Activated CD8-positive, alpha-beta memory T cell treated with anti-CD3 and anti-CD28 coated beads, Interleukin-2, amount 10 ng/mL, durations not matched to agents 7 days and 5 days (primary cell): ENCODE data around the gene FSTL4. TPM values are rescaled to one million over a fixed set of nuclear protein-coding genes. Genes with fewer than 3 reads are reported as not detected.

ENCODE experiments used
- ATAC-seq: fragments of 150-1000 bp; cut with Tn5 transposase; one replicate; pipeline ENCODE4 v1.10.0; 2021; ENCODE audit warnings: moderate library complexity
- CTCF ChIA-PET: fragments of 350-600 bp; sonication (Branson Sonifier 250); formaldehyde crosslinking; loops from one replicate; lab custom pipeline; 2021; ENCODE audit warnings: antibody characterized with exemption; lab: Charles Lee
- DNase-seq: peaks from one replicate; pipeline ENCODE4 v3.0.0-alpha.2; 2020
- H3K27ac Mint-ChIP-seq: one replicate; pipeline ENCODE4 v1.8.0; 2021; ENCODE audit warnings: mild to moderate bottlenecking, mixed read lengths
- H3K27me3 Mint-ChIP-seq: one replicate; pipeline ENCODE4 v1.8.0; 2021; ENCODE audit warnings: mixed read lengths
- H3K36me3 Mint-ChIP-seq: one replicate; pipeline ENCODE4 v1.8.0; 2021; ENCODE audit warnings: mild to moderate bottlenecking, mixed read lengths
- H3K4me1 Mint-ChIP-seq: one replicate; pipeline ENCODE4 v1.8.0; 2021; ENCODE audit warnings: mixed read lengths
- H3K4me3 Mint-ChIP-seq: one replicate; pipeline ENCODE4 v1.8.0; 2021; ENCODE audit warnings: mild to moderate bottlenecking, moderate library complexity, mixed read lengths
- H3K9me3 Mint-ChIP-seq: one replicate; pipeline ENCODE4 v1.8.0; 2022; ENCODE audit warnings: low read depth, mixed read lengths
- total RNA-seq, 2 experiments: library from RNA; stranded (reverse); gene quantifications; one replicate each; pipeline ENCODE4 v1.2.3, GENCODE V29; 2021

The FSTL4 gene
- total RNA-seq, 2 experiments from 2014 or later, result not detected

- Mint-ChIP-seq H3K27me3 (peaks cover 4% of the 10 kb centered on the region), H3K36me3 (no peaks in the 10 kb centered on the region), H3K9me3 (no peaks in the 10 kb centered on the region), H3K4me3 (no peak overlapping the region), H3K27ac (no peak overlapping the region), H3K4me1 (peaks cover 6% of the 10 kb centered on the region)
- DNase-seq, result no peak
- CTCF ChIA-PET, result no interaction called here
- no peak for ATAC-seq
These were observed 293.1 kb downstream of the FSTL4 start for GRCh38 chr5:133319244-133319643.

GRCh38 chr5:133317558-133317957, 294.8 kb downstream of the FSTL4 start:
- H3K27ac Mint-ChIP-seq, result no peak overlapping the region
- H3K4me3 Mint-ChIP-seq, result no peak overlapping the region
- CTCF ChIA-PET, result no interaction called here
- no peaks in the 10 kb centered on the region for H3K36me3 Mint-ChIP-seq
- H3K4me1 Mint-ChIP-seq, result peaks cover 6% of the 10 kb centered on the region
- ATAC-seq, result no peak
- DNase-seq, result no peak
- no peaks in the 10 kb centered on the region for H3K9me3 Mint-ChIP-seq
- H3K27me3 Mint-ChIP-seq, result peaks cover 4% of the 10 kb centered on the region

GRCh38 chr5:133316346-133317343, 295.7 kb downstream of the FSTL4 start:
- CTCF ChIA-PET, result no interaction called here
- Mint-ChIP-seq H3K4me1 (peaks cover 2% of the 10 kb centered on the region), H3K36me3 (no peaks in the 10 kb centered on the region), H3K9me3 (no peaks in the 10 kb centered on the region), H3K27ac (no peak overlapping the region), H3K4me3 (no peak overlapping the region), H3K27me3 (peaks cover 6% of the 10 kb centered on the region)
- ATAC-seq, result no peak
- DNase-seq, result no peak

- CTCF ChIA-PET, result no interaction called here
- peaks cover 12% of the 10 kb centered on the region for H3K27me3 Mint-ChIP-seq
- no peaks in the 10 kb centered on the region for H3K9me3 Mint-ChIP-seq
- no peak for DNase-seq
- no peak overlapping the region for H3K27ac Mint-ChIP-seq
- H3K4me3 Mint-ChIP-seq, result no peak overlapping the region
- no peaks in the 10 kb centered on the region for H3K4me1 Mint-ChIP-seq
- no peaks in the 10 kb centered on the region for H3K36me3 Mint-ChIP-seq
- ATAC-seq, result no peak
These were observed 298.3 kb downstream of the FSTL4 start for GRCh38 chr5:133314086-133314485.

GRCh38 chr5:133311176-133311575, 301.2 kb downstream of the FSTL4 start:
- H3K36me3 Mint-ChIP-seq, result no peaks in the 10 kb centered on the region
- DNase-seq (no peak), ATAC-seq (no peak)
- H3K4me1 Mint-ChIP-seq, result no peaks in the 10 kb centered on the region
- no peak overlapping the region for H3K27ac Mint-ChIP-seq
- CTCF ChIA-PET, result no interaction called here
- H3K27me3 Mint-ChIP-seq, result peaks cover 20% of the 10 kb centered on the region
- no peak overlapping the region for H3K4me3 Mint-ChIP-seq
- H3K9me3 Mint-ChIP-seq, result no peaks in the 10 kb centered on the region

- no peak overlapping the region for H3K4me3 Mint-ChIP-seq
- H3K27ac Mint-ChIP-seq, result no peak overlapping the region
- no peaks in the 10 kb centered on the region for H3K9me3 Mint-ChIP-seq
- ATAC-seq, result no peak
- CTCF ChIA-PET, result interaction anchor here (0.6 to 1.1 kb wide), 2 partner anchors 165 to 198 kb away, joined by 3 read pairs; no protein-coding TSS in a partner anchor
- peaks cover 17% of the 10 kb centered on the region for H3K27me3 Mint-ChIP-seq
- H3K36me3 Mint-ChIP-seq, result no peaks in the 10 kb centered on the region
- DNase-seq, result no peak
- H3K4me1 Mint-ChIP-seq, result no peaks in the 10 kb centered on the region
These were observed 302.2 kb downstream of the FSTL4 start for GRCh38 chr5:133309984-133310621.

GRCh38 chr5:133309166-133309795, 303.1 kb downstream of the FSTL4 start:
- CTCF ChIA-PET, result interaction anchor here (0.7 to 1.1 kb wide), 2 partner anchors 165 to 225 kb away, joined by 3 read pairs; no protein-coding TSS in a partner anchor
- ATAC-seq (no peak), DNase-seq (no peak)
- H3K9me3 Mint-ChIP-seq, result no peaks in the 10 kb centered on the region
- no peaks in the 10 kb centered on the region for H3K36me3 Mint-ChIP-seq
- H3K4me1 Mint-ChIP-seq, result no peaks in the 10 kb centered on the region
- H3K27ac Mint-ChIP-seq, result no peak overlapping the region
- H3K27me3 Mint-ChIP-seq, result peaks cover 17% of the 10 kb centered on the region
- H3K4me3 Mint-ChIP-seq, result no peak overlapping the region

- Mint-ChIP-seq H3K36me3 (no peaks in the 10 kb centered on the region), H3K4me3 (no peak overlapping the region), H3K4me1 (no peaks in the 10 kb centered on the region), H3K27ac (no peak overlapping the region), H3K27me3 (peaks cover 17% of the 10 kb centered on the region), H3K9me3 (no peaks in the 10 kb centered on the region)
- CTCF ChIA-PET, result interaction anchor here (1.0 to 1.6 kb wide), 2 partner anchors 60 to 477 kb away, joined by 3 read pairs; partner anchors contain the start of gene SHROOM1
- ATAC-seq (no peak), DNase-seq (no peak)
These were observed 305.1 kb downstream of the FSTL4 start for GRCh38 chr5:133307275-133307674.

GRCh38 chr5:133304707-133305216, 307.6 kb downstream of the FSTL4 start:
- no peak overlapping the region for H3K4me3 Mint-ChIP-seq
- no peak overlapping the region for H3K27ac Mint-ChIP-seq
- no peaks in the 10 kb centered on the region for H3K9me3 Mint-ChIP-seq
- H3K27me3 Mint-ChIP-seq, result peaks cover 16% of the 10 kb centered on the region
- H3K36me3 Mint-ChIP-seq, result no peaks in the 10 kb centered on the region
- ATAC-seq, result no peak
- DNase-seq, result no peak
- CTCF ChIA-PET, result no interaction called here
- no peaks in the 10 kb centered on the region for H3K4me1 Mint-ChIP-seq

GRCh38 chr5:133304178-133304577, 308.2 kb downstream of the FSTL4 start:
- Mint-ChIP-seq H3K4me1 (no peaks in the 10 kb centered on the region), H3K27ac (no peak overlapping the region), H3K9me3 (no peaks in the 10 kb centered on the region), H3K27me3 (peaks cover 11% of the 10 kb centered on the region), H3K36me3 (no peaks in the 10 kb centered on the region), H3K4me3 (no peak overlapping the region)
- ATAC-seq (no peak), DNase-seq (no peak)
- CTCF ChIA-PET, result interaction anchor here (1.1 kb wide), 1 partner anchor 119 kb away, joined by 3 read pairs; no protein-coding TSS in a partner anchor

GRCh38 chr5:133303298-133303697, 309.0 kb downstream of the FSTL4 start:
- ATAC-seq, result no peak
- CTCF ChIA-PET, result interaction anchor here (1.1 kb wide), 1 partner anchor 120 kb away, joined by 3 read pairs; no protein-coding TSS in a partner anchor
- H3K4me1 Mint-ChIP-seq, result no peaks in the 10 kb centered on the region
- peaks cover 5% of the 10 kb centered on the region for H3K27me3 Mint-ChIP-seq
- H3K36me3 Mint-ChIP-seq, result no peaks in the 10 kb centered on the region
- no peaks in the 10 kb centered on the region for H3K9me3 Mint-ChIP-seq
- H3K27ac Mint-ChIP-seq, result no peak overlapping the region
- no peak for DNase-seq
- no peak overlapping the region for H3K4me3 Mint-ChIP-seq

GRCh38 chr5:133299728-133300127, 312.6 kb downstream of the FSTL4 start:
- H3K36me3 Mint-ChIP-seq, result no peaks in the 10 kb centered on the region

GRCh38 chr5:133299021-133299420, 313.3 kb downstream of the FSTL4 start:
- Mint-ChIP-seq H3K4me1 (no peaks in the 10 kb centered on the region), H3K27ac (no peak overlapping the region), H3K4me3 (no peak overlapping the region), H3K36me3 (no peaks in the 10 kb centered on the region), H3K9me3 (no peaks in the 10 kb centered on the region), H3K27me3 (peaks cover 2% of the 10 kb centered on the region)
- DNase-seq (no peak), ATAC-seq (no peak)
- CTCF ChIA-PET, result no interaction called here

More at GRCh38 chr5:133299728-133300127, 312.6 kb downstream of the FSTL4 start:
- ATAC-seq (no peak), DNase-seq (no peak)
- no peak overlapping the region for H3K4me3 Mint-ChIP-seq
- H3K27me3 Mint-ChIP-seq, result peaks cover 2% of the 10 kb centered on the region
- H3K27ac Mint-ChIP-seq, result no peak overlapping the region
- no peaks in the 10 kb centered on the region for H3K4me1 Mint-ChIP-seq
- no peaks in the 10 kb centered on the region for H3K9me3 Mint-ChIP-seq
- CTCF ChIA-PET, result no interaction called here
